SU-DHL-6 (cell line): ENCODE measurements around the gene PRCC.

ENCODE experiments used
- EZH2phosphoT487 ChIP-seq: fragments of 200-600 bp; sonication (generic), shearing (Covaris generic); conservative IDR thresholded peaks from 2 replicates; pipeline ENCODE4 v1.6.1; 2018; ENCODE audit warnings: mild to moderate bottlenecking, antibody characterized with exemption, low read length, moderate library complexity, mixed read lengths
- TF ChIP-seq, protein P1 (sequence below): fragments of 200-600 bp; sonication (generic); IDR thresholded peaks from one replicate; pipeline ENCODE4 v1.5.1; 2017; ENCODE audit warnings: antibody characterized with exemption, mild to moderate bottlenecking, low read length, moderate library complexity; ENCODE audit not compliant: insufficient read depth, poor library complexity, severe bottlenecking

DNA sequence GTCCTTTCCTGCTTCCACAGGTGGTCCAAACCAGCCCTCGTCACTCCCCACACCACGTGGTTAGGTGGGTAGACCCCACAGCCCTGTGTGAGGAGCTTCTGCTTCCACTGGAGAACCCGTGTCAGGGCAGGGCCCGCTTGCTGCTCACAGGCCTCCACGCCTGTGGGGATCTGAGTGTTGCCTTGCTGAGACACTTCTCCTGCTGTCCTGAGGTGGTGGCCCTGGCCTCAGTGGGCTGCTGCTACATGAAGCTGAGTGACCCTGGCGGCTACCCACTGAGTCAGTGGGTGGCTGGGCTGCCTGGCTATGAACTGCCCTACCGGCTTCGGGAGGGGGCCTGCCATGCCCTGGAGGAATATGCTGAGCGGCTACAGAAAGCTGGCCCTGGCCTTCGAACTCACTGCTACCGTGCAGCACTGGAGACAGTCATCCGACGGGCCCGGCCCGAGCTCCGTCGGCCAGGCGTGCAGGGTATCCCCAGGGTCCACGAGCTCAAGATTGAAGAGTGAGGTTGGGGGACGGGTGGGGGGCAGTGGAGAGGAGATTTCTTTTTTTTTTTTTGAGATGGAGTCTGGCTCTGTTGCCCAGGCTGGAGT, 33.2 kb upstream of the PRCC start:
- TF ChIP-seq, protein P1, sequence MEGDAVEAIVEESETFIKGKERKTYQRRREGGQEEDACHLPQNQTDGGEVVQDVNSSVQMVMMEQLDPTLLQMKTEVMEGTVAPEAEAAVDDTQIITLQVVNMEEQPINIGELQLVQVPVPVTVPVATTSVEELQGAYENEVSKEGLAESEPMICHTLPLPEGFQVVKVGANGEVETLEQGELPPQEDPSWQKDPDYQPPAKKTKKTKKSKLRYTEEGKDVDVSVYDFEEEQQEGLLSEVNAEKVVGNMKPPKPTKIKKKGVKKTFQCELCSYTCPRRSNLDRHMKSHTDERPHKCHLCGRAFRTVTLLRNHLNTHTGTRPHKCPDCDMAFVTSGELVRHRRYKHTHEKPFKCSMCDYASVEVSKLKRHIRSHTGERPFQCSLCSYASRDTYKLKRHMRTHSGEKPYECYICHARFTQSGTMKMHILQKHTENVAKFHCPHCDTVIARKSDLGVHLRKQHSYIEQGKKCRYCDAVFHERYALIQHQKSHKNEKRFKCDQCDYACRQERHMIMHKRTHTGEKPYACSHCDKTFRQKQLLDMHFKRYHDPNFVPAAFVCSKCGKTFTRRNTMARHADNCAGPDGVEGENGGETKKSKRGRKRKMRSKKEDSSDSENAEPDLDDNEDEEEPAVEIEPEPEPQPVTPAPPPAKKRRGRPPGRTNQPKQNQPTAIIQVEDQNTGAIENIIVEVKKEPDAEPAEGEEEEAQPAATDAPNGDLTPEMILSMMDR: no peak
- no peak for TF ChIP-seq EZH2phosphoT487
